IMR-90 (cell line): ENCODE results near the gene AANAT. TPM values are rescaled to one million over a fixed set of nuclear protein-coding genes. Genes with fewer than 3 reads are reported as not detected.

Source experiments
- ATAC-seq: fragments of 200-7000 bp; cut with Tn5 transposase; 2 replicates; pipeline ENCODE4 v1.9.1; 2020; ENCODE audit warnings: low read depth, mild to moderate bottlenecking, moderate library complexity
- BruUV-seq: library from RNA; stranded (reverse); fragments of 400-500 nt; replicated peaks from 2 replicates; lab custom pipeline; 2021; lab: Mats Ljungman, UMichigan
- CTCF ChIA-PET: fragments of 300-600 bp; formaldehyde crosslinking; extraction: SDS; loops from one replicate; lab custom pipeline; 2021; ENCODE audit warnings: antibody characterized with exemption; lab: Yijun Ruan, JAX
- POLR2A ChIA-PET: fragments of 300-600 bp; sonication (Branson Sonifier 250); formaldehyde crosslinking; loops from one replicate; lab custom pipeline; 2022; ENCODE audit warnings: antibody characterized with exemption; ENCODE audit not compliant: unreplicated experiment; lab: Charles Lee
- DNase-seq: peaks from one replicate; pipeline ENCODE4 v3.0.0; 2013
- H2AFZ ChIP-seq: replicated peaks from 2 replicates; pipeline ENCODE3; 2013; ENCODE audit warnings: low read length, mild to moderate bottlenecking; ENCODE audit not compliant: poor library complexity
- H2AK5ac ChIP-seq: 2 replicates; pipeline ENCODE4 v1.6.1; 2013; ENCODE audit warnings: low read depth, low read length, inconsistent platforms
- H2AK9ac ChIP-seq: replicated peaks from 2 replicates; pipeline ENCODE3; 2013; ENCODE audit warnings: mild to moderate bottlenecking, low read depth, low read length, moderate library complexity; ENCODE audit not compliant: poor library complexity
- H2BK120ac ChIP-seq: 2 replicates; pipeline ENCODE4 v1.6.1; 2013; ENCODE audit warnings: low read depth, low read length, inconsistent platforms
- H2BK15ac ChIP-seq: 3 replicates; pipeline ENCODE4 v1.6.1; 2013; ENCODE audit warnings: low read depth, low read length, inconsistent platforms
- H2BK20ac ChIP-seq: 2 replicates; pipeline ENCODE4 v1.6.1; 2013; ENCODE audit warnings: low read depth, mild to moderate bottlenecking, inconsistent platforms, low read length, moderate library complexity
- H2BK5ac ChIP-seq: 2 replicates; pipeline ENCODE4 v1.6.1; 2013; ENCODE audit warnings: mild to moderate bottlenecking, low read depth, low read length, inconsistent platforms; ENCODE audit not compliant: poor library complexity, severe bottlenecking
- H3K14ac ChIP-seq: replicated peaks from 2 replicates; pipeline ENCODE4 v1.6.1; 2013; ENCODE audit warnings: low read depth, low read length, inconsistent platforms
- H3K18ac ChIP-seq: 2 replicates; pipeline ENCODE4 v1.6.1; 2013; ENCODE audit warnings: low read depth, low read length, control low read depth
- H3K23ac ChIP-seq: 2 replicates; pipeline ENCODE4 v1.6.1; 2013; ENCODE audit warnings: low read depth, low read length, inconsistent platforms
- H3K27ac ChIP-seq: 2 replicates; pipeline ENCODE4 v1.5.1; 2013; ENCODE audit warnings: mild to moderate bottlenecking, control low read depth, low read length; ENCODE audit not compliant: insufficient read depth
- H3K27me3 ChIP-seq: 2 replicates; pipeline ENCODE4 v1.6.1; 2013; ENCODE audit warnings: low read length; ENCODE audit not compliant: control insufficient read depth, insufficient read depth
- H3K36me3 ChIP-seq: 2 replicates; pipeline ENCODE4 v1.6.1; 2013; ENCODE audit warnings: low read length, mixed read lengths; ENCODE audit not compliant: control insufficient read depth, insufficient read depth
- H3K4ac ChIP-seq: 2 replicates; pipeline ENCODE4 v1.6.1; 2013; ENCODE audit warnings: low read depth, low read length, inconsistent platforms
- H3K4me1 ChIP-seq: 2 replicates; pipeline ENCODE4 v1.6.1; 2013; ENCODE audit warnings: low read length, mixed read lengths; ENCODE audit not compliant: control insufficient read depth, insufficient read depth
- H3K4me2 ChIP-seq: 2 replicates; pipeline ENCODE4 v1.6.1; 2013; ENCODE audit warnings: low read depth, mild to moderate bottlenecking, control low read depth, low read length, moderate library complexity
- H3K4me3 ChIP-seq: 2 replicates; pipeline ENCODE4 v1.5.1; 2013; ENCODE audit warnings: low read depth, mild to moderate bottlenecking, control low read depth, low read length, moderate library complexity; ENCODE audit not compliant: insufficient read depth
- H3K56ac ChIP-seq: 2 replicates; pipeline ENCODE4 v1.6.1; 2013; ENCODE audit warnings: low read length, inconsistent platforms; ENCODE audit not compliant: insufficient read depth; ENCODE audit errors: extremely low read depth
- H3K79me1 ChIP-seq, 2 experiments: 2 replicates each; pipeline ENCODE4 v1.6.1; 2013; ENCODE audit warnings: low read length in 2 of 2, inconsistent platforms in 1 of 2, low read depth in 1 of 2
- H3K9ac ChIP-seq: 2 replicates; pipeline ENCODE4 v1.6.1; 2013; ENCODE audit warnings: low read depth, low read length, control low read depth
- H3K9me1 ChIP-seq: 2 replicates; pipeline ENCODE4 v1.6.1; 2013; ENCODE audit warnings: low read length, inconsistent platforms; ENCODE audit not compliant: insufficient read depth
- H3K9me3 ChIP-seq: 2 replicates; pipeline ENCODE4 v1.6.1; 2013; ENCODE audit warnings: low read length; ENCODE audit not compliant: control insufficient read depth, insufficient read depth
- H4K20me1 ChIP-seq: 2 replicates; pipeline ENCODE4 v1.6.1; 2013; ENCODE audit warnings: low read length, inconsistent platforms; ENCODE audit not compliant: insufficient read depth
- H4K5ac ChIP-seq: 2 replicates; pipeline ENCODE4 v1.6.1; 2013; ENCODE audit warnings: mild to moderate bottlenecking, low read depth, low read length, control low read depth
- H4K8ac ChIP-seq, 2 experiments: 2 replicates each; pipeline ENCODE4 v1.6.1; 2013; ENCODE audit warnings: low read depth in 2 of 2, low read length in 2 of 2, control low read depth in 1 of 2, inconsistent platforms in 1 of 2
- H4K91ac ChIP-seq: 2 replicates; pipeline ENCODE4 v1.6.1; 2013; ENCODE audit warnings: low read depth, low read length, inconsistent platforms; ENCODE audit not compliant: insufficient read depth
- BHLHE40 ChIP-seq: fragments of 150-350 bp; IDR thresholded peaks from 2 replicates; pipeline ENCODE4 v1.6.1; 2016; ENCODE audit warnings: mild to moderate bottlenecking, low read depth, low read length
- CEBPB ChIP-seq: IDR thresholded peaks from 2 replicates; pipeline ENCODE4 v1.6.1; 2012; ENCODE audit warnings: low read depth, low read length, improper control_type of control experiment
- CHD1 ChIP-seq: IDR thresholded peaks from 2 replicates; pipeline ENCODE4 v1.6.1; 2012; ENCODE audit warnings: low read depth, low read length, improper control_type of control experiment
- CTCF ChIP-seq: conservative IDR thresholded peaks from 2 replicates; pipeline ENCODE4 v1.5.1; 2012; ENCODE audit warnings: mild to moderate bottlenecking, low read depth, low read length, improper control_type of control experiment
- ELK1 ChIP-seq: fragments of 150-350 bp; IDR thresholded peaks from 2 replicates; pipeline ENCODE4 v1.6.1; 2016; ENCODE audit warnings: low read depth, mild to moderate bottlenecking, low read length, moderate library complexity, borderline replicate concordance
- FOS ChIP-seq: fragments of 150-350 bp; IDR thresholded peaks from 2 replicates; pipeline ENCODE4 v1.6.1; 2016; ENCODE audit warnings: low read depth, low read length
- MAFK ChIP-seq: IDR thresholded peaks from 2 replicates; pipeline ENCODE4 v1.6.1; 2012; ENCODE audit warnings: low read depth, low read length, improper control_type of control experiment
- MAZ ChIP-seq: IDR thresholded peaks from 2 replicates; pipeline ENCODE4 v1.6.1; 2012; ENCODE audit warnings: low read depth, mild to moderate bottlenecking, low read length, improper control_type of control experiment, moderate library complexity, borderline replicate concordance
- MXI1 ChIP-seq: IDR thresholded peaks from 2 replicates; pipeline ENCODE4 v1.6.1; 2012; ENCODE audit warnings: low read depth, mild to moderate bottlenecking, low read length, moderate library complexity, borderline replicate concordance
- NFE2L2 ChIP-seq: fragments of 150-350 bp; IDR thresholded peaks from 2 replicates; pipeline ENCODE4 v1.6.1; 2016; ENCODE audit warnings: low read depth, mild to moderate bottlenecking, low read length
- POLR2A ChIP-seq: IDR thresholded peaks from 2 replicates; pipeline ENCODE4 v1.6.1; 2012; ENCODE audit warnings: mild to moderate bottlenecking, low read depth, low read length
- RAD21 ChIP-seq: IDR thresholded peaks from 2 replicates; pipeline ENCODE4 v1.6.1; 2012; ENCODE audit warnings: low read length, improper control_type of control experiment
- RCOR1 ChIP-seq: IDR thresholded peaks from 2 replicates; pipeline ENCODE4 v1.6.1; 2012; ENCODE audit warnings: mild to moderate bottlenecking, low read length, improper control_type of control experiment; ENCODE audit not compliant: insufficient replicate concordance
- RFX5 ChIP-seq: IDR thresholded peaks from 2 replicates; pipeline ENCODE4 v1.8.0; 2012; ENCODE audit warnings: low read depth, mild to moderate bottlenecking, low read length, moderate library complexity
- SMC3 ChIP-seq: fragments of 150-350 bp; IDR thresholded peaks from 2 replicates; pipeline ENCODE4 v1.6.1; 2016; ENCODE audit warnings: low read depth, mild to moderate bottlenecking, antibody characterized with exemption, low read length, moderate library complexity
- USF2 ChIP-seq: fragments of 150-350 bp; IDR thresholded peaks from 2 replicates; pipeline ENCODE4 v1.6.1; 2017; ENCODE audit warnings: mild to moderate bottlenecking, antibody characterized with exemption, low read length, low read depth
- WGBS, 2 experiments: methylation state at CpG; one replicate each; pipeline versions ENCODE4 v1.1.5 to v1.1.7; 2013; ENCODE audit warnings: missing lambda C conversion rate in 2 of 2; ENCODE audit not compliant: insufficient read length in 1 of 2; ENCODE audit errors: extremely low coverage in 2 of 2; 5-methylcytosine and 5-hydroxymethylcytosine counted together
- dilution Hi-C: fragments of 300-500 bp; cut with HindIII; formaldehyde crosslinking; loops from one replicate; pipeline ENCODE4 v1.14.3; 2018; ENCODE audit warnings: low sequenced_read_pairs; ENCODE audit not compliant: unreplicated experiment
- in situ Hi-C: fragments of 300-500 bp; cut with MboI; formaldehyde crosslinking; loops from 3 replicates; pipeline ENCODE4 v1.14.3; 2019; ENCODE audit warnings: low sequenced_read_pairs, inconsistent platforms, mixed read lengths
- intact Hi-C: fragments of 100-400 bp; cut with micrococcal nuclease; formaldehyde crosslinking; loops from 2 replicates; pipeline ENCODE4 v1.10.0; 2022
- polyA plus RNA-seq, 3 experiments: library from polyadenylated mRNA; depleted of rRNA; stranded (reverse); fragments of >200 nt; gene quantifications; 2 replicates each; pipeline ENCODE4 v1.2.3, GENCODE V29; 2012; ENCODE audit warnings: low replicate concordance in 1 of 3
- total RNA-seq: library from RNA; depleted of rRNA; stranded (reverse); fragments of >200 nt; gene quantifications from 2 replicates; pipeline ENCODE4 v1.2.3, GENCODE V29; 2012

AANAT gene
- total and polyA plus RNA-seq, 2 of the 4 experiments (the other 2 are of a cell fraction) = 0.21 TPM; not detected in 1

GRCh38 chr17:76490112-76490710 lies 22.8 kb downstream of the AANAT start:
- in situ Hi-C loops (no loop called here), dilution Hi-C loops (no loop called here), intact Hi-C loops (no loop called here)
- 17% methylated on average over 2 of the region's 10 CpGs; no CpG with 5 or more reads in 1 of the 2 experiments for WGBS, 2 experiments
- H3K36me3 ChIP-seq = no peaks in the 10 kb centered on the region
- no peaks in the 10 kb centered on the region for H3K9me3 ChIP-seq
- H2BK120ac ChIP-seq = no peak overlapping the region
- POLR2A ChIA-PET = no interaction called here
- H2BK5ac ChIP-seq = no peak overlapping the region
- no peak overlapping the region for H3K14ac ChIP-seq
- no TSS peak for BruUV-seq
- peaks cover 15% of the 10 kb centered on the region for H3K4me1 ChIP-seq
- no peak overlapping the region for H4K91ac ChIP-seq
- no peak overlapping the region for H2AK9ac ChIP-seq
- peak overlapping the region; percentile 28; the same call in 1 of the 2 replicates for H2AK5ac ChIP-seq
- H3K79me1 ChIP-seq = peaks cover 0 to 5% of the 10 kb centered on the region in 2 experiments; a peak in 2 of 4 replicates
- no peak overlapping the region for H3K4me2 ChIP-seq
- no peak overlapping the region for H2AFZ ChIP-seq
- CTCF ChIA-PET = no interaction called here
- H3K23ac ChIP-seq = no peak overlapping the region
- no peak overlapping the region for H3K9ac ChIP-seq
- no peak overlapping the region for H4K8ac ChIP-seq
- H4K5ac ChIP-seq = no peak overlapping the region
- H3K56ac ChIP-seq = no peak overlapping the region
- H2BK20ac ChIP-seq = no peak overlapping the region
- H3K18ac ChIP-seq = no peak overlapping the region
- no peak overlapping the region for H3K4ac ChIP-seq
- TF ChIP-seq NFE2L2 = no peak
- TF ChIP-seq CEBPB = no peak
- no peak for TF ChIP-seq MAZ
- no peak for TF ChIP-seq ELK1
- TF ChIP-seq RFX5 = no peak
- TF ChIP-seq MXI1 = no peak
- TF ChIP-seq CHD1 = no peak
- TF ChIP-seq USF2 = no peak
- no peak for TF ChIP-seq RCOR1
- TF ChIP-seq FOS = no peak
- no peak for TF ChIP-seq CTCF
- TF ChIP-seq RAD21 = no peak
- TF ChIP-seq POLR2A = no peak
- TF ChIP-seq BHLHE40 = no peak
- TF ChIP-seq SMC3 = no peak
- no peak for TF ChIP-seq MAFK
- H3K9me1 ChIP-seq = no peaks in the 10 kb centered on the region; the same call in 1 of the 2 replicates
- H2BK15ac ChIP-seq = no peak overlapping the region
- no peak for DNase-seq
- no peaks in the 10 kb centered on the region for H3K27me3 ChIP-seq
- ATAC-seq = no peak
- H3K4me3 ChIP-seq = no peak overlapping the region
- no peaks in the 10 kb centered on the region for H4K20me1 ChIP-seq
- H3K27ac ChIP-seq = no peak overlapping the region
